Measurements from ENCODE around the gene HYAL4. TPM values are rescaled to one million over a fixed set of nuclear protein-coding genes. Genes with fewer than 3 reads are reported as not detected.
A peak's percentile ranks its signal among the peaks of the same experiment; 100 is the strongest.
"Not testable (repeated sequence)": the region's sequence is repeated elsewhere in the genome, so short reads cannot be mapped to it uniquely, and the experiment has no call there.

Gene HYAL4
- total RNA-seq, 6 experiments from 2014 or later = not detected

- no peaks in the 10 kb centered on the region for H3K27me3 ChIP-seq
- WGBS (ENCODE audit: insufficient coverage, low coverage, low lambda C conversion rate, missing lambda C conversion rate) = 95% methylated on average over 1 of the region's 1 CpG
- no peaks in the 10 kb centered on the region for H3K9me3 ChIP-seq
- H3K4me3 ChIP-seq = no peak overlapping the region
- no peak for DNase-seq
- no peaks in the 10 kb centered on the region for H3K36me3 ChIP-seq
- H3K27ac ChIP-seq = no peak overlapping the region
- intact Hi-C loops (cut with DNase I) = no loop called here
- peaks cover 0 to 8% (median 0%) of the 10 kb centered on the region in 4 donors for H3K4me1 ChIP-seq
- TF ChIP-seq CTCF (IDR thresholded peaks at IDR 0.05) (no peak), POLR2A (IDR thresholded peaks at IDR 0.05) (no peak)
- ATAC-seq = no peak
Measured at GRCh38 chr7:123847868-123848267, 2.9 kb downstream of the HYAL4 start.

- no peak for TF ChIP-seq CTCF (IDR thresholded peaks at IDR 0.05)
- no peak for TF ChIP-seq POLR2A (IDR thresholded peaks at IDR 0.05)
- 77% methylated on average over 1 of the region's 1 CpG for WGBS (ENCODE audit: insufficient coverage, low coverage, low lambda C conversion rate, missing lambda C conversion rate)
- H3K4me3 ChIP-seq = no peak overlapping the region
- intact Hi-C loops (cut with DNase I) = no loop called here
- DNase-seq (no peak), ATAC-seq (no peak)
- peaks cover 0 to 1% (median 0%) of the 10 kb centered on the region in 4 donors for H3K4me1 ChIP-seq
- H3K36me3 ChIP-seq = no peaks in the 10 kb centered on the region
- H3K27me3 ChIP-seq = no peaks in the 10 kb centered on the region
- no peak overlapping the region for H3K27ac ChIP-seq
- no peaks in the 10 kb centered on the region for H3K9me3 ChIP-seq
Measured at GRCh38 chr7:123849855-123850254, 4.9 kb downstream of the HYAL4 start.

- ATAC-seq; H3K4me1 ChIP-seq; intact Hi-C loops (cut with DNase I); H3K9me3 ChIP-seq; H3K27me3 ChIP-seq; DNase-seq; H3K27ac ChIP-seq; H3K36me3 ChIP-seq; H3K4me3 ChIP-seq: not testable (repeated sequence)
- 95% methylated on average over 5 of the region's 5 CpGs for WGBS (ENCODE audit: insufficient coverage, low coverage, low lambda C conversion rate, missing lambda C conversion rate)
Measured at GRCh38 chr7:123851404-123851803, 6.4 kb downstream of the HYAL4 start.

- ATAC-seq; H3K9me3 ChIP-seq; H3K4me3 ChIP-seq; DNase-seq; intact Hi-C loops (cut with DNase I); H3K27me3 ChIP-seq; H3K27ac ChIP-seq; H3K4me1 ChIP-seq; H3K36me3 ChIP-seq: not testable (repeated sequence)
- 86% methylated on average over 2 of the region's 2 CpGs for WGBS (ENCODE audit: insufficient coverage, low coverage, low lambda C conversion rate, missing lambda C conversion rate)
Measured at GRCh38 chr7:123854291-123854690, 9.3 kb downstream of the HYAL4 start.

- H3K4me1 ChIP-seq; H3K4me3 ChIP-seq; H3K9me3 ChIP-seq; H3K27ac ChIP-seq; H3K27me3 ChIP-seq; H3K36me3 ChIP-seq; intact Hi-C loops (cut with DNase I): not testable (repeated sequence)
- DNase-seq = peak in 1 of 3 donors; percentile 36
- 0% methylated on average over 1 of the region's 1 CpG for WGBS (ENCODE audit: insufficient coverage, low coverage, low lambda C conversion rate, missing lambda C conversion rate)
- peak in 2 of 4 donors; percentile 43 to 55 for ATAC-seq
- peak; percentile 11 to 26 (median 12) for TF ChIP-seq CTCF (IDR thresholded peaks at IDR 0.05)
Measured at GRCh38 chr7:123856428-123856827, 11.5 kb downstream of the HYAL4 start.

GRCh38 chr7:123860848-123861247 is 15.9 kb downstream of the HYAL4 start:
- Histone ChIP-seq H3K9me3 (no peaks in the 10 kb centered on the region), H3K27me3 (no peaks in the 10 kb centered on the region), H3K27ac (no peak overlapping the region), H3K4me3 (no peak overlapping the region), H3K4me1 (peaks cover 0 to 7% (median 0%) of the 10 kb centered on the region in 4 donors), H3K36me3 (no peaks in the 10 kb centered on the region)
- peak; percentile 67 to 87 (median 77) for ATAC-seq
- intact Hi-C loops (cut with DNase I) = loop anchor here (10.0 kb wide), 3 partner anchors 56 to 226 kb away; no protein-coding TSS in a partner anchor
- no peak for DNase-seq
- TF ChIP-seq POLR2A (IDR thresholded peaks at IDR 0.05) (no peak), CTCF (IDR thresholded peaks at IDR 0.05) (no peak)
